GM23248 (cell line): ENCODE results near the gene GHR.

Experiments
- EZH2 ChIP-seq: fragments of 200-600 bp; sonication (generic); IDR thresholded peaks from 2 replicates; pipeline ENCODE4 v1.6.1; 2018; ENCODE audit warnings: antibody characterized with exemption, mild to moderate bottlenecking; ENCODE audit not compliant: insufficient read depth, poor library complexity, severe bottlenecking
- EZH2phosphoT487 ChIP-seq: fragments of 200-600 bp; sonication (generic); IDR thresholded peaks from 2 replicates; pipeline ENCODE4 v1.6.1; 2018; ENCODE audit warnings: antibody characterized with exemption, moderate library complexity, mild to moderate bottlenecking, low read depth; ENCODE audit not compliant: insufficient read depth

GRCh38 chr5:42648915-42649314, 225.7 kb downstream of the GHR start:
- TF ChIP-seq EZH2phosphoT487: no peak
- no peak for TF ChIP-seq EZH2
